MG63 (cell line): ENCODE results near the gene HHAT. TPM values are rescaled to one million over a fixed set of nuclear protein-coding genes. Genes with fewer than 3 reads are reported as not detected.
A peak's percentile ranks its signal among the peaks of the same experiment; 100 is the strongest.

Source experiments
- DNase-seq: peaks from one replicate; pipeline ENCODE4 v3.0.0-alpha.2; 2020
- H3K27me3 ChIP-seq: fragments of 250-450 bp; sonication (Bioruptor Pico); 2 replicates; pipeline ENCODE4 v1.5.1; 2020; ENCODE audit warnings: mild to moderate bottlenecking, moderate library complexity
- H3K36me3 ChIP-seq: fragments of 250-450 bp; sonication (Bioruptor Pico); 2 replicates; pipeline ENCODE4 v1.5.1; 2020; ENCODE audit warnings: mild to moderate bottlenecking, moderate library complexity
- H3K4me3 ChIP-seq: fragments of 250-450 bp; sonication (Bioruptor Pico); 2 replicates; pipeline ENCODE4 v1.5.1; 2020; ENCODE audit warnings: mild to moderate bottlenecking, moderate library complexity
- H3K9me3 ChIP-seq: fragments of 250-450 bp; sonication (Bioruptor Pico); 2 replicates; pipeline ENCODE4 v1.5.1; 2020; ENCODE audit warnings: mild to moderate bottlenecking, moderate library complexity
- total RNA-seq: library from RNA; depleted of rRNA; stranded (reverse); fragments of >200 nt; shearing (Covaris generic); gene quantifications from 2 replicates; pipeline ENCODE4 v1.2.3, GENCODE V29; 2014; ENCODE audit warnings: low replicate concordance

HHAT gene
- total RNA-seq, 1 experiment from 2014 or later: 0.30 TPM

DNA sequence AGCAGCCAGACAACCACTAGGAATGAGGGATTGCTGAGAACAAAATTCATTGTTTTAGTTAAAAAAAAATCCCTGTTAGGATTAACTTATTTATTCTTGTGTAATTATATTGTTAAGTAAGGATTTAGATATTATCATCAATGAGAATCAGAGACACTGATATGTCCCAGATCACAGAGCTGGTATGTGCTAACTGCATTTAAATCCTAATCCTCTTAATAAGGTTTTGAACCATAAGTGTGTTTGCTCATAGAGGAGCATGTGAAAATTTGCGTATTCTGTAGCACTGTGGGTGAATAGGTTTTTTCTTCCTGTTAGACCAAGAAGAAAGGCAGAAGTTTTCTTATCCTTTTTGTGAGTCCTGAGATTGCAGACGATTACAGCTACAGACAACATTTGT is 147.1 kb downstream of the HHAT start:
- DNase-seq: no peak
- H3K27me3 ChIP-seq: no peaks in the 10 kb centered on the region; the same call in 1 of the 2 replicates
- H3K4me3 ChIP-seq: no peak overlapping the region
- no peaks in the 10 kb centered on the region for H3K9me3 ChIP-seq
- H3K36me3 ChIP-seq: no peaks in the 10 kb centered on the region

DNA sequence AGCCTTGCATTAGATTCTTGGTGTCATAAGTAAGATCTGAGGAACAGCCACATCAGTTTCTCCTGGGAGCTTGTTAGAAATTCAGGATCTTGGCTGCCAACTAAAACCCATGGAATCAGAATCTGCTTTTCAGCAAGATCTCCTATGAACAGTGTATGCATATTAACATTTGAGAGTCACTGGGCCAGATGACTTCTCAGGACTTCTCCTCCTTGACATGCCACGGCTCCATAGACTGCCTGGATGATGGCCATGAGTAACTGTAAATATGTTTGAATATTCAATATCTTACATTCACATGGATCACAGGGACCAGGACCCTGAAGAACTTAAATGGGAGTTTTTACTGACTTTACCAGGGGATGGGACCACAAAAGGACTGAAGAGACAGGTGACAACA is 148.0 kb downstream of the HHAT start:
- Histone ChIP-seq H3K36me3 (no peaks in the 10 kb centered on the region), H3K27me3 (no peaks in the 10 kb centered on the region; the same call in 1 of the 2 replicates), H3K4me3 (no peak overlapping the region), H3K9me3 (no peaks in the 10 kb centered on the region)
- no peak for DNase-seq

DNA sequence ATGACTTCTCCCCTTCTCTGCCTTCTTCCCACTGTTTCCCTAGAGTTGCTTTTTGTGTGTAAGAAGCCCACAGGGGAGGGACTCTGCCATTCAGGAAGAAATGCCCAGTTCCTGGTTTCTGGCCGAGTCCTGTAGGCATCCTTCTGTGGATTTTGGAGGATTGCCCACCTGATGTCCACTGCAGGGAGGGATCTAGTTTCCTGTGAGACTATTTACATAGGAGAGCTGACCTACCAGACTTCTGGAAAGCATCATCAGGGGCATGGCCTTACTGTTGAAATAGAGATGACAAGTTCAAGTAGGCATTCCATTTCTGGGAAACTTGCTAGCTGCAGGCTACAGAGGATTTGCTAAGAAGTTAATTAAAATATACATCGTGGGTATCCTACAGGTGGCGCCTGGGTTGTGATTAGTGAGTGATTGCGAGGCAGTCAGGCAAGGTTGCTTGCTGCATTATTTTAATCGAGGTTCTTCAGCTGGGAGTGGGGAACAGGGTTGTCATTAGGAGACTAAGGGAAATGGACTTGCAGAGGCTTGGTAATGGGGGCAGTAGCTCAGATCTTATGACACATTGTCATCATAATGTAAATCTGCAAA is 148.7 kb downstream of the HHAT start:
- Histone ChIP-seq H3K27me3 (no peaks in the 10 kb centered on the region; the same call in 1 of the 2 replicates), H3K4me3 (no peak overlapping the region), H3K9me3 (no peaks in the 10 kb centered on the region), H3K36me3 (no peaks in the 10 kb centered on the region)
- DNase-seq: peak; percentile 6

DNA sequence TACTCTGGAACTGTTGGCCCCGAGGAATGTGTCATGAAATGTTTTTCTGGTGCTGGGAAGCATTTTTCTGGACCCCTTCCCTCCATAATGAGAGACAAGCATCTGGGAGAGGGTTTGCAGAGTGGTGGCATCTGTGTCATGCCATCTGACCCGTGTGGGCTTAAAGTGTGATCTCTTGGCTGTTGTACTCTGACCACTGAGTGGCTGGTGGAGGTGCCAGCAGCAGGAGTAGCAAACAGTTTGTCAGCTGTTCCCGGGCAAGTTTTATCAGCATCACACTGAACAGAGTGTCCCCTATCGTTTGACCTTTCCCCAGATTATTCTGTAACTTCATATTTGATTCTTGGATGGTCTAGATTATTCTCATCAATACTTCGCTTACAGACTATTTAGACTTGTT is 150.1 kb downstream of the HHAT start:
- Histone ChIP-seq H3K27me3 (no peaks in the 10 kb centered on the region), H3K4me3 (no peak overlapping the region), H3K36me3 (no peaks in the 10 kb centered on the region), H3K9me3 (no peaks in the 10 kb centered on the region)
- no peak for DNase-seq

DNA sequence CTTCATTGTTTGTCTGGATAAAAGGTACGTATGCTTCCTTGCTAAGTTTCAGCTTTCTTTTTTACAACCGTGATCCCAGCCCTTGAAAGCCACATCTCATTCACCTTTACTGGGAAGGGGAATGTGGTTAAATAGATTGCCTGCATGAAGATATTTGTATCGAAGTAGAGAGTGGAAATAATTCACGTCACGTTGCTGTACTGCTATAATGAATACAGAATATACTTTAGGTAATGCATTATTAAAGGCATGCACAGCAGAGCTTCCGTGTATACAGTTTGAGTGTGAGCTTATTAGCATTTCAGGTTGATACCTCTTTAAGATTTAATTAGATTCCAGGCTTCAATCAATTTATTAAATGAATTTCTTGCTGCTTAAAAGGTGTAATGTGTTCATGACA is 153.8 kb downstream of the HHAT start:
- Histone ChIP-seq H3K4me3 (no peak overlapping the region), H3K9me3 (no peaks in the 10 kb centered on the region), H3K27me3 (no peaks in the 10 kb centered on the region; the same call in 1 of the 2 replicates), H3K36me3 (no peaks in the 10 kb centered on the region)
- no peak for DNase-seq

DNA sequence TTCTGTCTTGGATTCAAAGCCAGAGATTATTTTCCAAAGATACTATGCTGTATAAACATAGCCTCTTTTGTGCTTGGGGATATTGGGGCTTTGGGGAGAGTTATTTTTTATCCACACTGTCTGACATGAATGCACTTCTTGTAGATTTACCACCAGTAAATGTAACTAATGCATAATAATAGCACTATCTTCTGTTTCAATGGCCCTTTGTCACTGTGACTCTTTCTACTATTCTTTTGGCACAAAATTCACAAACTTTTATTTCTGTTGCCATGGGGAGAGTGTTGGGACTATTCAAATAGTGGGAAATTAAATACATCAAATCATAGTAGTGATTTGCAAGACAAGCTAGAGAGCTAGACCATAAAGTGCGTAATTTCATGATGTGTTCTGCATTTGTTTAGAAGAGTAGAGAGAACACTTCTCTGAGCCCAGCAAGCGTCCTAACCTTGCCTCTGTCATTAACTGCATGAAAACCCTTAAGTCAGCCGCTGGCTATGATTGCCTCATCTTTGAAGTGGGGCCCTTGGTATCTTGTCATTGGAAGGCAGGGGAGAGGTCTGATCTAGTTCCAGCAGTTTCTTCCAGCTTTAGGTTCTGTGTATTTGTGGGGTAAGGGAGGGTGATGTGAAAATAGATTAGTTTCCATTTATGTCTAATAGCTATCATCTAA is 154.4 kb downstream of the HHAT start:
- Histone ChIP-seq H3K4me3 (no peak overlapping the region), H3K9me3 (no peaks in the 10 kb centered on the region), H3K27me3 (no peaks in the 10 kb centered on the region; the same call in 1 of the 2 replicates), H3K36me3 (no peaks in the 10 kb centered on the region)
- no peak for DNase-seq

DNA sequence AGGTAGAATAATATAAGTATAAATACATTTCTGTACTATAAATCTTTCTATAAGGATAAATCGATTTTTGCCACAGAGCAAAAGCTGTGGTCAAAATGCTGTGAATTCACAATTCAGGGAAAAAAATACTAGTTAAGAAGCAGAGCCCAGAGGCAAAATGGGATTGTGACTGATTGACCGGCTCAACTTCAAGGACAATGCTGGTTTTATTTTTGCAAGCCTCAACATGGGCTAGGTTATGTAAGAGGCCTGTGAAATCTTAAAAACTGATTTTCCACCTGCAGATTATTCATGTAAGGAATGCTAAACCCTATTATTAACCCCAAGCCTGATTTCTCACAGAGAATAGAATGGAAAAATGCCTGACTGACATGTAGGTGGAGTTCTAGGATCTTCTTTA is 155.1 kb downstream of the HHAT start:
- no peaks in the 10 kb centered on the region for H3K9me3 ChIP-seq
- H3K27me3 ChIP-seq: no peaks in the 10 kb centered on the region; the same call in 1 of the 2 replicates
- H3K4me3 ChIP-seq: no peak overlapping the region
- no peak for DNase-seq
- no peaks in the 10 kb centered on the region for H3K36me3 ChIP-seq

DNA sequence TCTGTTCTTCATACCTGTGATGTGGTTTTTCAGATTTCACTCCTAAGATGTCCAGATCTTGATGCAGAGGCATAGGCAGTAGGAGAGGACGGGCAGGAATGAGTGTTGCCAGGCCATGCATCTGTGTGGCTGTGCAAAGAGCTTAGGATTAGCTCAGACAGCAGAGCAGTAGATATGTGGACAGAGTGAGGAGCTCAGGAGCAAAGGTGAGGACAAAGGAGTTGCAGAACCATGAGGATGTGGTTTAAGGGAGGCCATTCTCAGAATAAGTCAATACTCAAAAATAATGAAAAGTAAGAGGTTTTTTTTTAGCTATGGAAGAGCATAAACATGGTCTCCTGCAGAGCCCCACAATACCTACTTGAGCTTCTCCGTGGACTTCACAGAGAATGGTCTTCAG is 158.3 kb downstream of the HHAT start:
- Histone ChIP-seq H3K9me3 (no peaks in the 10 kb centered on the region), H3K36me3 (no peaks in the 10 kb centered on the region), H3K27me3 (no peaks in the 10 kb centered on the region; the same call in 1 of the 2 replicates), H3K4me3 (no peak overlapping the region)
- DNase-seq: no peak

DNA sequence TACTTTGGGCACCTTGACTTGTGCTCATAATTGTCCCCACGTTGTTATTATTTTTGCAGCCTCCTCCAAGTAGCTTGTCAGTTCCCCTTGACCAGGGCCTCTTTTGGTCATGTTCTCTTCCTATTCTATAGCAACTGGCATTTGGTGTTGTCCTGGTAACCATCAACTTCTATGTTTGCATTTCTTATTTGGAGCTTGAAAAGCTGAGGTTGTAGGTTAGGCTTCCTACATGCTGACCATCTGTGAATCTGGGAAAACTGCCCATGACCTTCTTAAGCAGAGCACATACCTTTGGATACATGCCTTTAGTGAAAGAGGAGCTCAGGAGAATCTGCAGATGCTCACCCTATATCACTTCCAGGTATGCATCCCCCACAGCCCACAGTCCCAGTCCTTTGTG is 160.8 kb downstream of the HHAT start:
- no peaks in the 10 kb centered on the region for H3K9me3 ChIP-seq
- H3K36me3 ChIP-seq: no peaks in the 10 kb centered on the region
- DNase-seq: no peak
- H3K27me3 ChIP-seq: no peaks in the 10 kb centered on the region; the same call in 1 of the 2 replicates
- no peak overlapping the region for H3K4me3 ChIP-seq

DNA sequence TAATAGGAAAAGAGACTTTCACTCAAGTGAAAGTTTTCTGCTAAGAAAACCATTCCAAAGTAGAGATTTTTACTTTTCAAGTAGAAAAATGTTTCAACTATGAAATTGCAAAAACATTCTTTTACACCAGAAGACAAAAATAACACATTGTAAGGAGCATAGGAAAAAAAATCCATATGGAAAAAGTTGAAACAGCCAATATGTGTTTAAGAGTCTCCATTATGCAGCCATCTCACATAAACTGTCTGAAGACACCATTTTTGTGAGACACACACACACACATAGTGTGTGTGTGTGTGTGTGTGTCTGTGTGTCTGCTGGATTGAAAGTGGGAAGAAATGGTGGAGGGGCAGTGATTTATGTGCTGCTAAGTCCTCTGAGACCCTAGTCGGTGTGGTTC is 162.1 kb downstream of the HHAT start:
- DNase-seq: no peak
- H3K4me3 ChIP-seq: no peak overlapping the region
- no peaks in the 10 kb centered on the region; the same call in 1 of the 2 replicates for H3K27me3 ChIP-seq
- H3K36me3 ChIP-seq: no peaks in the 10 kb centered on the region
- H3K9me3 ChIP-seq: no peaks in the 10 kb centered on the region

DNA sequence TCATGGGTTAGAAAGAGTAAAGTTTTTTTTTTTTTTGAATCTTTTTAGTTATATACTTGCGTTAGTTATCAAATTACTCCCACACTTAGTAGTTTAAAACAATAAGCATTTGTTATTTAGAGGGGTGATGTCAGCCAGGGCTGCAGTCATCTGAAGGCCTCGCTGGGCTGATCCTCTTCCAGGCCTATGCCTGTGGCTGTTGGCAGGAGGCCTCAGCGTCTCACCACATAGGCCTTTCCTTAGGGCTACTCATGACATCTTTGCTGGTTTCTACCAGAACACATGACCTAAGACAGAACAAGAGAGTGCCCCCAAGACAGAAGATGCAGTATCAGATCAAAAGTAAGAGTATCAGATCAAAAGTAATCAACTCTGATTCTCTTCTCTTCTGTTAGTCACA is 167.4 kb downstream of the HHAT start:
- Histone ChIP-seq H3K9me3 (no peaks in the 10 kb centered on the region), H3K27me3 (no peaks in the 10 kb centered on the region), H3K36me3 (no peaks in the 10 kb centered on the region), H3K4me3 (no peak overlapping the region)
- peak; percentile 90 for DNase-seq

DNA sequence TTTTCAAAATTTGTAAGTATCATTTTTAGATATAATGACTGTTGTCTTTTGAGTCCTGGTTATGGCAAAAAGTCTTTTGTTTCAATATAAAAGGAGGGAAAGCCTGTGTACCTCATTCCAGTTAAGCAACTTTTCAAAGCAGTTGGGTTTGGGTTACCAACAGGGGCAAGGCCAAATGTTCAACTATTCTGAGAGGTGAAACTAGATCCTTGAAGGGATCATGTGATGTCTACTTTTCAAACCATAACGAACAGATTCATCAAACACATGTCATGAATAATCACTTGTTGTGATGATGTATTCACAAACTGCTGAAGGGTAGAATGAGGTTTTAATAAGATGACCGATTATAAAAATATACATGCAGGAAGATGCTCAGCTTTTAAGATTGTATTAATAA is 171.3 kb downstream of the HHAT start:
- Histone ChIP-seq H3K4me3 (no peak overlapping the region), H3K9me3 (no peaks in the 10 kb centered on the region), H3K27me3 (no peaks in the 10 kb centered on the region), H3K36me3 (no peaks in the 10 kb centered on the region)
- no peak for DNase-seq

DNA sequence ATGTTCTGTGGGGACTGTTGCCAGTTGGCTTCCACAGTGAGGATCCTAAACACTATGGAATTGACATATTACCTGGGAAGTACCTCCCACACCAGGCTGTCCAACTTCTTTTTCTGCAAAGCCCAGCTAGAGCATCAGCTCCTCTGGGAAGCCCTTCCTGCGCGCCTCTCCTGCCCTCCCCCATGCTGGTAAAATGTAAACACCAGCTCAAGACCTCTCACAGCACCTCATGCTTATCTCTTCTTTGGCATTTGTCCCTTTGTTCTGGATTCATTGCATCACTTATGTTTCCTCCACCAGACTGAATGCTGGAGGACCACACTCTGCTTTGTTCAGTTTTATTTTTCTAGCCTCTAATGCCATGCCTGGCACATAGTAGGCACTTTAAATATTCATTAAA is 172.1 kb downstream of the HHAT start:
- Histone ChIP-seq H3K27me3 (no peaks in the 10 kb centered on the region), H3K36me3 (no peaks in the 10 kb centered on the region), H3K4me3 (no peak overlapping the region), H3K9me3 (no peaks in the 10 kb centered on the region)
- no peak for DNase-seq

DNA sequence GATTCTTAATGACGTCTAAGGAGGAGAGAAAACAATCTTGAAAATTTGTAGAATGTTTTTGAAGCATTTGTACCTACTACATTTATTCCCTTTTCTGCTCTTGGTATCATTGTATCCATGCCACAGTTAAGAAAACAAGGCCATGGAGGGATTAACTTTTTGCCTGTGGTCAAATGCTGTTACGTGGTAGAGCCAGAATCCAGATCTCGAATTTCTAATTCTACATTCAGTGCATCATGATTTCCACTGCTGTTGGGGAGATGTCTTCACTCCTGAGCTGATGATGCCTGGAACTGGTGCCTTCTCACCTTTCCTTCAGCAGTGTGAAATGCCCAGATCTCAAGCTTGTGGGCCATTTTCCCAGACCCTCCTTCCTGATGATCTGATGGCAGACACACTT is 175.6 kb downstream of the HHAT start:
- Histone ChIP-seq H3K4me3 (no peak overlapping the region), H3K9me3 (no peaks in the 10 kb centered on the region), H3K36me3 (no peaks in the 10 kb centered on the region), H3K27me3 (no peaks in the 10 kb centered on the region)
- no peak for DNase-seq

DNA sequence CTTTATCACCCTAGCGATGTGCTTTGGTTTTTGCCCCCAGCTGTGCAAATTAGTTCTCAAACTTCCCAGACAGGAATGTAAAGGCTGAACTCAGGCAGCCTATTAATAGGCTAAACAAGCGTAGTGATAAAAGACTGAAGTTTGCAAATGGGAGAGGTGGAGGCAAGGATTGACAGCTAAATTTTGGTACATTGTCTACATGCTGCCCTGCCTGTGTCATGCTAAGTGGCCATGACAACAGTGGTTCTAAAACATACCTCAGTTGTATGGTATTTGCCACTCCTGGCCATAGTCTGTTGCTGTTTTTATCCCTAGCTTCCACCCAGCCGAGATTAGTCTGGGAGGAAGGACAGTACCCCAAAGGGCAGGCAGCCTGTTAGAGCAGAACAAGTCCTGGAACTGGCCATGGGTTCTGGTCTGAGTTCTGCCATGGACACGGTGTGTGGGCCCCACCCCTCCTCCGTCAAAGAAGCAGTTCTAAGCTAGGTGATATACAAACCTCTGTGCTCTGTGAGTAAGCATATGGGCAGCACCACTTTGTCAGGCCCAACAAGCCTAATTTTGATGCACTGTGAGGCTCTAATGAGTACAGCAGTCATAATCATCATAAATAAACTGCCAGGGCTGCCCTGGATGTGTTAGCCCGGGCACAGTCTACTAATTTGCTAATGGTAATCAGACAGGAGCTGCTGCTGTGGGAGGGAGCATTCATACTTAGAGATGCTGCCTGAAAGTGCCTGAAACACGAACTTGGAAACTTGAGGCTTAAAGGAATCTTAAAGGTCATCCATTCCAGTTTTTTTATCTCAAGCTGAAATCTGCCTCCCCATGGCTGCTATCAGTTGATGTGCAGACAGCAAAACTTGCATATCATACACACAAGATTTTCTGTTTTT is 177.1 kb downstream of the HHAT start:
- Histone ChIP-seq H3K9me3 (no peaks in the 10 kb centered on the region), H3K4me3 (no peak overlapping the region), H3K27me3 (no peaks in the 10 kb centered on the region), H3K36me3 (no peaks in the 10 kb centered on the region)
- DNase-seq: no peak

DNA sequence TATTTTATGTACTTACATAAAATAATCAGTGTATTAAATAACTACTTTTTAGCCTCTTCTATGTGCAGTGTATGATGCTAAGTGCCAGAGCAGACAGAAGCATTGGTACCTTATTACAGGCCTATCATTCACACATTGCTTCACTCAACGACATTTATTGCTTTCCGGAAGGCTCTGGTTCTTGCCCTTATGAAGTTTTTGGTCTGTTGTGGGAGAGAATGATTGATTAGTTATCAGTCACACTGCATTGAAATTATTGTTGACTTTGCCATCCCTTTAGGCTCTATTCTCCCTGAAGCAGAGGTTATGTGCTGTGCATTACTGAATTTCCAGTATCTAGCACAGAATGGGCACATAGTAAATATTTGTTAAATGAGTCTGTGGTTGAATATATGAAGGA is 178.0 kb downstream of the HHAT start:
- DNase-seq: no peak
- Histone ChIP-seq H3K36me3 (no peaks in the 10 kb centered on the region), H3K27me3 (no peaks in the 10 kb centered on the region), H3K9me3 (no peaks in the 10 kb centered on the region), H3K4me3 (no peak overlapping the region)

DNA sequence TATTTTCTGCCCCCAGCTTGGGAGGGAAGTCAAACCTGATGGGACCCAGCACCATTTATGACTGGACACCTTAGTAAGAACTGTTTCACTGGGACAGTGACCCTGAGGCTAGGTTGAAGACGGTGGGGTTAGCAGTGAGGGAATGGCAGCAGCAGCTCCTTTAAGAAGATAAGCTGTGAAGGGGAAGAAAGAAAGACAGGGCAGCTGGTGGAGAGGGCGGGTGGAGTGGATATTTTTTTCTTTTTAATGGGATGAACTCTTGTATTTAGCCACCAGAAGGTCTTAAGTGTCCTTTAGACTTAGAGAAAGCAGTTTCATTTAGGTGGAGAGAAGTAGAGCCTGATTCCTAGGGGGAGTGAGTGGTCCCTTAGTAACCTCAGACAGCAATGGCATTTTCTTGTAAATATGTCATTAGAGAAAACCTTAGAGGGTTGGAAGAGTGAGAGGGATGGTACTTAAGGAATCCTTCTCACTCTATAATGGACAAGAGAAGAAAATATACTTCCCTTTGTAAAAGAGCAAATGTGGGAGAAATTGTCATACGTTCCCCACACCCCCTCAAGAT is 187.5 kb downstream of the HHAT start:
- Histone ChIP-seq H3K27me3 (no peaks in the 10 kb centered on the region; the same call in 1 of the 2 replicates), H3K36me3 (no peaks in the 10 kb centered on the region), H3K9me3 (no peaks in the 10 kb centered on the region), H3K4me3 (no peak overlapping the region)
- DNase-seq: no peak
